Measurements from ENCODE around the gene ZBTB5.
"Not testable (repeated sequence)": the region's sequence is repeated elsewhere in the genome, so short reads cannot be mapped to it uniquely, and the experiment has no call there.

GRCh38 chr9:37514415-37514814 is 49.2 kb upstream of the ZBTB5 start:
- not testable (repeated sequence) for TF ChIP-seq MAX (IDR thresholded peaks at IDR 0.05); YY1 (IDR thresholded peaks at IDR 0.05); CTCF (IDR thresholded peaks at IDR 0.05; ENCODE audit: low read depth, low read length, missing input control); FOXA1 (IDR thresholded peaks at IDR 0.05); RAD21 (IDR thresholded peaks at IDR 0.05); RXRA (IDR thresholded peaks at IDR 0.05); HNF4G (IDR thresholded peaks at IDR 0.05)
- TF ChIP-seq, protein P1, sequence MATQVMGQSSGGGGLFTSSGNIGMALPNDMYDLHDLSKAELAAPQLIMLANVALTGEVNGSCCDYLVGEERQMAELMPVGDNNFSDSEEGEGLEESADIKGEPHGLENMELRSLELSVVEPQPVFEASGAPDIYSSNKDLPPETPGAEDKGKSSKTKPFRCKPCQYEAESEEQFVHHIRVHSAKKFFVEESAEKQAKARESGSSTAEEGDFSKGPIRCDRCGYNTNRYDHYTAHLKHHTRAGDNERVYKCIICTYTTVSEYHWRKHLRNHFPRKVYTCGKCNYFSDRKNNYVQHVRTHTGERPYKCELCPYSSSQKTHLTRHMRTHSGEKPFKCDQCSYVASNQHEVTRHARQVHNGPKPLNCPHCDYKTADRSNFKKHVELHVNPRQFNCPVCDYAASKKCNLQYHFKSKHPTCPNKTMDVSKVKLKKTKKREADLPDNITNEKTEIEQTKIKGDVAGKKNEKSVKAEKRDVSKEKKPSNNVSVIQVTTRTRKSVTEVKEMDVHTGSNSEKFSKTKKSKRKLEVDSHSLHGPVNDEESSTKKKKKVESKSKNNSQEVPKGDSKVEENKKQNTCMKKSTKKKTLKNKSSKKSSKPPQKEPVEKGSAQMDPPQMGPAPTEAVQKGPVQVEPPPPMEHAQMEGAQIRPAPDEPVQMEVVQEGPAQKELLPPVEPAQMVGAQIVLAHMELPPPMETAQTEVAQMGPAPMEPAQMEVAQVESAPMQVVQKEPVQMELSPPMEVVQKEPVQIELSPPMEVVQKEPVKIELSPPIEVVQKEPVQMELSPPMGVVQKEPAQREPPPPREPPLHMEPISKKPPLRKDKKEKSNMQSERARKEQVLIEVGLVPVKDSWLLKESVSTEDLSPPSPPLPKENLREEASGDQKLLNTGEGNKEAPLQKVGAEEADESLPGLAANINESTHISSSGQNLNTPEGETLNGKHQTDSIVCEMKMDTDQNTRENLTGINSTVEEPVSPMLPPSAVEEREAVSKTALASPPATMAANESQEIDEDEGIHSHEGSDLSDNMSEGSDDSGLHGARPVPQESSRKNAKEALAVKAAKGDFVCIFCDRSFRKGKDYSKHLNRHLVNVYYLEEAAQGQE (IDR thresholded peaks at IDR 0.05), result not testable (repeated sequence)
- TF ChIP-seq, protein P2, sequence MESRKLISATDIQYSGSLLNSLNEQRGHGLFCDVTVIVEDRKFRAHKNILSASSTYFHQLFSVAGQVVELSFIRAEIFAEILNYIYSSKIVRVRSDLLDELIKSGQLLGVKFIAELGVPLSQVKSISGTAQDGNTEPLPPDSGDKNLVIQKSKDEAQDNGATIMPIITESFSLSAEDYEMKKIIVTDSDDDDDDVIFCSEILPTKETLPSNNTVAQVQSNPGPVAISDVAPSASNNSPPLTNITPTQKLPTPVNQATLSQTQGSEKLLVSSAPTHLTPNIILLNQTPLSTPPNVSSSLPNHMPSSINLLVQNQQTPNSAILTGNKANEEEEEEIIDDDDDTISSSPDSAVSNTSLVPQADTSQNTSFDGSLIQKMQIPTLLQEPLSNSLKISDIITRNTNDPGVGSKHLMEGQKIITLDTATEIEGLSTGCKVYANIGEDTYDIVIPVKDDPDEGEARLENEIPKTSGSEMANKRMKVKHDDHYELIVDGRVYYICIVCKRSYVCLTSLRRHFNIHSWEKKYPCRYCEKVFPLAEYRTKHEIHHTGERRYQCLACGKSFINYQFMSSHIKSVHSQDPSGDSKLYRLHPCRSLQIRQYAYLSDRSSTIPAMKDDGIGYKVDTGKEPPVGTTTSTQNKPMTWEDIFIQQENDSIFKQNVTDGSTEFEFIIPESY (IDR thresholded peaks at IDR 0.05), result not testable (repeated sequence)

Data from liver (tissue), 3 donors.